OCI-LY1 (cell line): ENCODE measurements around the gene FGF14.

Experiments used
- H2AFZ ChIP-seq: fragments of 200-600 bp; sonication (generic), shearing (Covaris generic); 2 replicates; pipeline ENCODE4 v1.6.0; 2014; ENCODE audit warnings: antibody characterized with exemption, mild to moderate bottlenecking, low read length
- H3F3A ChIP-seq: fragments of 200-600 bp; sonication (generic), shearing (Covaris generic); 2 replicates; pipeline ENCODE4 v1.6.0; 2014; ENCODE audit warnings: mild to moderate bottlenecking, antibody characterized with exemption, low read length, moderate library complexity; ENCODE audit not compliant: insufficient read depth
- H3K27ac ChIP-seq: fragments of 200-600 bp; sonication (generic); 2 replicates; pipeline ENCODE4 v1.5.1; 2014; ENCODE audit warnings: low read length, mixed run types, mild to moderate bottlenecking, low read depth; ENCODE audit not compliant: poor library complexity, severe bottlenecking
- H3K27me3 ChIP-seq: fragments of 200-600 bp; sonication (generic); 2 replicates; pipeline ENCODE4 v1.6.0; 2014; ENCODE audit warnings: antibody characterized with exemption, mild to moderate bottlenecking, low read length, moderate library complexity; ENCODE audit not compliant: insufficient read depth
- H3K36me3 ChIP-seq: fragments of 200-600 bp; sonication (generic); 2 replicates; pipeline ENCODE4 v1.6.1; 2014; ENCODE audit warnings: mild to moderate bottlenecking, antibody characterized with exemption, low read length, moderate library complexity, mixed read lengths; ENCODE audit not compliant: insufficient read depth
- H3K4me1 ChIP-seq: fragments of 200-600 bp; sonication (generic); 2 replicates; pipeline ENCODE4 v1.5.1; 2014; ENCODE audit warnings: mild to moderate bottlenecking, low read length, moderate library complexity; ENCODE audit not compliant: insufficient read depth, severe bottlenecking
- H3K4me2 ChIP-seq: fragments of 200-600 bp; sonication (generic), shearing (Covaris generic); 2 replicates; pipeline ENCODE4 v1.6.1; 2014; ENCODE audit warnings: low read length
- H3K4me3 ChIP-seq: fragments of 200-600 bp; sonication (generic); 2 replicates; pipeline ENCODE4 v1.5.1; 2014; ENCODE audit warnings: low read length, low read depth, mild to moderate bottlenecking, mixed read lengths; ENCODE audit not compliant: poor library complexity, severe bottlenecking
- H3K79me2 ChIP-seq: fragments of 200-600 bp; shearing (Covaris generic); 2 replicates; pipeline ENCODE4 v1.6.1; 2016; ENCODE audit warnings: mixed run types, low read length, mixed read lengths; ENCODE audit not compliant: insufficient read depth
- H3K9ac ChIP-seq: fragments of 200-600 bp; sonication (generic), shearing (Covaris generic); 2 replicates; pipeline ENCODE4 v1.6.1; 2014; ENCODE audit warnings: mild to moderate bottlenecking, low read length, mixed read lengths
- H3K9me2 ChIP-seq: fragments of 200-600 bp; sonication (generic), shearing (Covaris generic); 2 replicates; pipeline ENCODE4 v1.6.1; 2014; ENCODE audit warnings: low read depth, mild to moderate bottlenecking, low read length, mixed read lengths
- H3K9me3 ChIP-seq: fragments of 200-600 bp; shearing (Covaris generic); 2 replicates; pipeline ENCODE4 v1.6.1; 2014; ENCODE audit warnings: low read length, mixed read lengths
- H4K20me1 ChIP-seq: fragments of 200-600 bp; sonication (generic), shearing (Covaris generic); 2 replicates; pipeline ENCODE4 v1.6.0; 2016; ENCODE audit warnings: mild to moderate bottlenecking, low read length; ENCODE audit not compliant: insufficient read depth
- EZH2 ChIP-seq: fragments of 200-600 bp; sonication (generic), shearing (Covaris generic); IDR thresholded peaks from 2 replicates; pipeline ENCODE4 v1.8.0; 2017; ENCODE audit warnings: borderline replicate concordance, mixed run types, mild to moderate bottlenecking, antibody characterized with exemption, low read length, moderate library complexity, mixed read lengths
- TF ChIP-seq, protein P1 (sequence below): fragments of 200-600 bp; sonication (generic), shearing (Covaris generic); IDR thresholded peaks from 2 replicates; pipeline ENCODE4 v1.5.1; 2017; ENCODE audit warnings: mild to moderate bottlenecking, antibody characterized with exemption, low read length, moderate library complexity, mixed read lengths

The FGF14 gene

DNA sequence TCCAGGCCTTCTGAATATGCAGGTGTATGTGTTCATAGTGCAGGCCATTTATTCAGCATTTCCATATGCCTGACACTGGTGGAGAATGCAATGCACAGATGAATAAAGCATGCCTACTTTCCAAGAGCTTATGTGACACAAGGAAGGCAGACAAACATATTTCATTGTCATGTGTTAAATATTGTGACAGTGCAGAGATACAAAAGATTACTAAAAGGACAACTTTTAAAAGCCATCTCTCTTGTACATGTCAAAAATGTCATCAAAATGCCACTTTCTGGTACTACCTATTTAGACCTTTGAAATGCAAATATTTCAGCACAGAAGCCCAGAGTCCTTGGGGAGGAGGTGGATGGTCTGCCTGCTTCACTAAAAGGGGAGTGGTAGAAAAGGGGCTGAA lies 254.5 kb downstream of the FGF14 start:
- H3F3A ChIP-seq, result no peaks in the 10 kb centered on the region
- no peak overlapping the region for H3K4me3 ChIP-seq
- no peak overlapping the region for H2AFZ ChIP-seq
- H3K27ac ChIP-seq, result no peak overlapping the region
- TF ChIP-seq, protein P1, sequence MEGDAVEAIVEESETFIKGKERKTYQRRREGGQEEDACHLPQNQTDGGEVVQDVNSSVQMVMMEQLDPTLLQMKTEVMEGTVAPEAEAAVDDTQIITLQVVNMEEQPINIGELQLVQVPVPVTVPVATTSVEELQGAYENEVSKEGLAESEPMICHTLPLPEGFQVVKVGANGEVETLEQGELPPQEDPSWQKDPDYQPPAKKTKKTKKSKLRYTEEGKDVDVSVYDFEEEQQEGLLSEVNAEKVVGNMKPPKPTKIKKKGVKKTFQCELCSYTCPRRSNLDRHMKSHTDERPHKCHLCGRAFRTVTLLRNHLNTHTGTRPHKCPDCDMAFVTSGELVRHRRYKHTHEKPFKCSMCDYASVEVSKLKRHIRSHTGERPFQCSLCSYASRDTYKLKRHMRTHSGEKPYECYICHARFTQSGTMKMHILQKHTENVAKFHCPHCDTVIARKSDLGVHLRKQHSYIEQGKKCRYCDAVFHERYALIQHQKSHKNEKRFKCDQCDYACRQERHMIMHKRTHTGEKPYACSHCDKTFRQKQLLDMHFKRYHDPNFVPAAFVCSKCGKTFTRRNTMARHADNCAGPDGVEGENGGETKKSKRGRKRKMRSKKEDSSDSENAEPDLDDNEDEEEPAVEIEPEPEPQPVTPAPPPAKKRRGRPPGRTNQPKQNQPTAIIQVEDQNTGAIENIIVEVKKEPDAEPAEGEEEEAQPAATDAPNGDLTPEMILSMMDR, result no peak
- no peak for TF ChIP-seq EZH2
- H3K4me1 ChIP-seq, result no peaks in the 10 kb centered on the region
- no peaks in the 10 kb centered on the region for H3K36me3 ChIP-seq
- H3K4me2 ChIP-seq, result no peak overlapping the region
- no peaks in the 10 kb centered on the region for H3K27me3 ChIP-seq
- no peak overlapping the region for H3K9ac ChIP-seq
- H3K9me2 ChIP-seq, result no peaks in the 10 kb centered on the region
- H3K9me3 ChIP-seq, result no peaks in the 10 kb centered on the region
- no peaks in the 10 kb centered on the region for H4K20me1 ChIP-seq
- H3K79me2 ChIP-seq, result no peaks in the 10 kb centered on the region

DNA sequence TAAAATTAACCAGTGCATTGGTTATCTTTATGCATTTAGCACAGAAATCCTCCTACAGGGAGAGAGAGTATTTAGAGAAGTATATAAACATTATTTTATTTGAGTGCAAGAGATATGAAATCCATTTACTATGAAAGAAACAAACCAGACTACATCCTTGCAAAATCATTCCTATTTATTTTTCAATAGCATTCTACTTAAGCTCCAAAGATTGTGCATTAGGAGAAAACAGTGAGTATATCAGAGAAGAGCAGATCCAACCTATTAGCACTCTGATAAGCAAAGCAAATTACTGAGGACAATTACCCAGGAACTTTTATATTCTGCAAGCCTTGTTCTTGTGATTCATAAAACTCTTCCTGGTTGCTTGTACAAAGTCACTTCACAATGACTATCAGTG lies 256.1 kb downstream of the FGF14 start:
- no peak overlapping the region for H3K9ac ChIP-seq
- H3K4me1 ChIP-seq, result no peaks in the 10 kb centered on the region
- no peak overlapping the region for H2AFZ ChIP-seq
- no peak overlapping the region for H3K4me3 ChIP-seq
- no peaks in the 10 kb centered on the region for H4K20me1 ChIP-seq
- H3F3A ChIP-seq, result no peaks in the 10 kb centered on the region
- no peaks in the 10 kb centered on the region for H3K9me2 ChIP-seq
- H3K4me2 ChIP-seq, result no peak overlapping the region
- no peaks in the 10 kb centered on the region for H3K27me3 ChIP-seq
- H3K27ac ChIP-seq, result no peak overlapping the region
- no peaks in the 10 kb centered on the region for H3K79me2 ChIP-seq
- H3K9me3 ChIP-seq, result no peaks in the 10 kb centered on the region
- no peaks in the 10 kb centered on the region for H3K36me3 ChIP-seq
- TF ChIP-seq, protein P1, result no peak
- TF ChIP-seq EZH2, result no peak

DNA sequence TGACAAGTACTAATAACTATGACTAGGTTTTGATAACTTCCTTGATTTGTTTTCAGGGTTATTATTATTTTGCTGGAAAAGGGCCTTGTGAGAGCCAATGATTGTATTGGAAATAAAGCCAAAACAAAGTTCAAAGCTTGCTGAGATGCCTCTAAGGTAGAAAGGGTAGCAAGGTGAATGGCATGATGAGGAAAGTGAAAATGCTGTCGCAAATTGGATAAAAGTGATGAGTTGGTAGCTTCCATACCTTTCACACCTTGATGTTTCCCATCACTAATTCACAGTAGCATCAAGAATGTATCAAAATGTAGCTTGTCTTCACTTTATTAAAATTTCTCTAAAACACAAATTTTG lies 259.4 kb downstream of the FGF14 start:
- no peak overlapping the region for H3K4me2 ChIP-seq
- H3K4me3 ChIP-seq, result no peak overlapping the region
- no peaks in the 10 kb centered on the region for H3K36me3 ChIP-seq
- no peaks in the 10 kb centered on the region for H3K9me2 ChIP-seq
- no peaks in the 10 kb centered on the region for H3K4me1 ChIP-seq
- H3K27ac ChIP-seq, result no peak overlapping the region
- H3K9me3 ChIP-seq, result no peaks in the 10 kb centered on the region
- no peaks in the 10 kb centered on the region for H3F3A ChIP-seq
- no peaks in the 10 kb centered on the region for H3K79me2 ChIP-seq
- no peaks in the 10 kb centered on the region for H3K27me3 ChIP-seq
- H4K20me1 ChIP-seq, result no peaks in the 10 kb centered on the region
- TF ChIP-seq, protein P1, result no peak
- no peak for TF ChIP-seq EZH2
- no peak overlapping the region for H2AFZ ChIP-seq
- no peak overlapping the region for H3K9ac ChIP-seq
